ENCODE results near the gene TBCEL.
A peak's percentile ranks its signal among the peaks of the same experiment; 100 is the strongest.
"Not testable (repeated sequence)": the region's sequence is repeated elsewhere in the genome, so short reads cannot be mapped to it uniquely, and the experiment has no call there.

The TBCEL gene

DNA sequence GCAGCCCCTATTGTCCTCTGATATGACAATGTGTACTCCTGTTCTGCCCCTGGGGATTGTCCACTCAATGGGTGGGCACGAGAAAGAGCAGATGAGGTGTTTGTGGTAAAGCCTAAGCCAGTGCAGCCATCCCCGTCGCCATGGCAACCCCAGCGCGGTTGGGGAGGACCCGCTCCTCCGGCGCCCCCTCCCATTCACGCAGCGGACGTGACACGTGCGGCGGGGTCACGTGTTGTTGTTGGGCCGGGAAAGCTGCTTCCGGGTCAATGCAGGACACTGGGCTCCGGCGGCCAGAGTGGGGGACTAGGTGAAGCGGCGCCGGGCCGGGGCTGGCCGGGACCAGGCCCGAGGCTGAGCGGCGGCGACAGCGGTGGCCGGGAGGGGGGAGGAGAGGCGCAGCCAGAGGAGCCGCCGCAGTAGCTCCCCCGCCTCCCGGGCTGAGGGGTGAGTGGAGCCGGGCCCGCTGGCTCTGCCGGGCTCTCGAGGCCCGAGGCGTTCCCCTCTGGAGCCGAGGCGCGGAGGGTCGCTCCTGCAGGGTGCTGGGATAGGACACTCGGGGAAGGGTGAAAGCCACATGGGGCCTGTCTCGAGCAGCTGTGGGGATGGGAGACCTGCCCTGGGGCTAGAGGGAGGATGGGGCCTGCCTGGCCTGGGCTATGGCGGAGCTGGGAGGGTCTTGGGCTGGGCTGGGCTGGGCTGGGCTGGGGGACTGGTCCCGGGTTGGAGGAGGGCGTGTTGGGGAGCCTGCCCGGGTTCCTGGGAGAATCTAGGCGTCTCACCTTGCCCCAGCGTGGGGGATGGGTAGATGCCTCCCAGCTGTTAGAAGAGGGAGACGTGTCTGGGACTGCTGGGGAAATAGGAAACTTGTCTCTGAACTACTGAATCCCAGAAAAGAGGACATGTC, at the start of gene TBCEL:
TSS of gene TBCEL (plus strand) at position 255 of the 904 bp plus-strand sequence. CDS start 21,589 bp downstream, outside the sequence.
- peak; percentile 90 for DNase-seq

- no peak for DNase-seq
These were observed 49.4 kb upstream of the TBCEL start for GRCh38 chr11:120974466-120974865.

DNA sequence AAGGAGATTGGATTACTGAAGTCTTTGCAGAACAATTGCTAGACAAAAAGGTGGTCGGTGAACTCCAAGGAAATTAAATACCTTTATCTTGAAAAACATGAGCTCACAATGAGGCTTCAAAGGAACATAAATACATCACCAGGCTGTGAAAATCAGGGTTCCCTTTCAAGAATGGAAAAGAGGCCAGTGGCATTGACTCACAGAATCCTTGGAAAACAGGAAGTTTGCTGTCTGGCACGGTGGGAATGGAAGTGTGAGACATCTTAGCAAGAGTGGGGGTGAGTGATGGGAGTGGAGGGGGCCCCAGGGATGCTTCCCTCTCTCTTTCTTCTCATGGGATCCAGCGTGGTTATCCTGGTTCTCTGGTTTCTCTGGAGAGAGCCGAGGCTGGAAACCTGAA, 48.9 kb upstream of the TBCEL start:
- no peak for DNase-seq

- no peak for DNase-seq
These were observed 46.4 kb upstream of the TBCEL start for GRCh38 chr11:120977266-120978137.

DNA sequence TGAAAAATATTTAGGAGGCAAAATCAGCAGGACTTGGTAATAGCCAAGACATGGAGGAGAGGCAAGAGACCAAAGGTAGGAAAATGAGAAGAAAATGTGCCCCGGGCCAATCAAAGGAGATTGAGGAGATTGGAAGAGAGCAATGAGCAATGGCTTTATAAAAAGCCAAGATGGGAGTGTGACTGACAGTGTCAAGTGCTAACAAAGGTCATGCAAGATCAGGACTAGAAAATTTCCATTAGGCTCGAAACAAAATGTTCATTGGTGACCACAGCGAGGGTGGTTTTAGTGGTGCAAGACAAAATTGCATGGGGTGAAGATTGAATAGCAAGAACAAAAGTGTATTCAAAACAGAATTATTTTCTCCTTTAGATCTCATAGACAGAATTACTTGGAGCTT, 45.2 kb upstream of the TBCEL start:
- DNase-seq: no peak

DNA sequence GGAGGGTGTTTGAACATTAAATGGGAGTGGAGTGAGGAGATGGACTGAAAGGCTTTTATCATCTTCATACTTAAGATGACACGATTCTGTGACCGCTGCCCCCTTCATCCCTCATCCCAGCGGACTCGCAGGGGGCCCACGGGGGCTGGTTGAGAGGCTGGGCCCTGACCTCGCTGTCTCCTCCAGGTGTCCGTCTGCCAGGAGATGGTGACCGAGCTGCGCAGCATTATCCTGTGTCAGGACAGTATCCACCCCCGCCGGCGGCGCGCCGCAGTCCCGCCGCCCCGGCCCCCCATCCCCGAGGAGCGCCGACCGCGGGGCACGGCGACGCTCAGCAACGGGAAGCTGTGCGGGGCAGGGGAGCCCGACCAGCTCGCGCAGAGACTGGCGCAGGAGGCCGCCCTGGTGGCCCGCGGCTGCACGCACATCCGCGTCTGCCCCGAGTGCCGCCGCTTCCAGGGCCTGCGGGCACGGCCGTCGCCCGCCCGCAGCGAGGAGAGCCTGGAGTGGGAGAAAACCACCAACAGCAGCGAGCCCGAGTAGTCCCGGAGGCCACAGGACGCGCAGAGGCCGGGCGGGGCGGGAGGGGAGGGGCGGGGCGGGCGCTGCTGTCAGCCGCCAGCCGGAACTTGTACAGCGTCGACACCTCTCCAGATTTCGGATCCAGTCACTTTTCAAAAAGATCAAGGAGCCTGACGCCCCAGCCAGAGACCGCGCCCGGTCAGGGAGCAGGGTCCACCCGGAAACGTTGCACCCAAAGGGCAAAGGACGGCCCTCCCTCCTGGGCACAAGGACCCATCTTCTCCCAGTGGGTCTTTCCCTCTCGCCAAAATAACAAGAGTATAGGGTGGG, 38.0 kb upstream of the TBCEL start:
- peak; percentile 57 for DNase-seq

- DNase-seq: no peak
These were observed 35.3 kb upstream of the TBCEL start for GRCh38 chr11:120988603-120989002.

GRCh38 chr11:120991830-120992686, 31.8 kb upstream of the TBCEL start:
- DNase-seq: no peak

DNA sequence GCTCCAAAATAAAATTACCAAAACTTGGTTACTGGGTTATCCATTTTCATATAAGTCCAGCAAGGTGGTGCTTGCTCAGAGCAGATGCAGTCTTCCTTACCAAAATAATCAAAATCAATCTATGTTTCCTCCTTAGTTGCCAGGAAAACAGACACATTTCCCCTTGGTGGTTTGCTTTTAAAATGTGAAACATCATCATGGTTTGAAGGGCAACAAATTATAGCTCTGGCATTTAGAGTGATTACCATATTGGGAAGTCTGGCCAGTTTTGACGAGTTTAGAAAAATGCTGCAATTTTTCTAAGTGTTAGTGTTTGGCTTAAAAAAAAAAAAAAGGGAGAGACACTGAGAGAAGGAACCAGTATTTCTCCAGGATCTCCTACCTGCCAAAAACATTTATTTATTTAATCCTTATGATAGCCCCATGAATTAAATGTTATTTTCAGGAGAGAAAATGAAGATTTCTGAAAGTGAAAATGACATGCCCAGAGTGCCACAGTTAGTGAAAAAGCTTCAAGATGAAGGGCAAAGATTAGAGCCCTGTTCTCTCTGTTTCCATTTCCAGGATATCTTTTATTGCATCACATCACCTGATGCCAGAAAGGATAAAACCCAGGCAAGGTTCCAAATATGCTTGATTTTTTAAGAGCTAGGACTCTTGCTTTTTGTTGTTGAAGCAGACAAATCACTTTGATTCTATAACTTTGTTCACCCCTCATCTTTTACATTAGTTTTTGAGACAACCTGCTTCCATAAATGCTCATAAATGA, 29.6 kb upstream of the TBCEL start:
- no peak for DNase-seq

GRCh38 chr11:120995184-120995583, 28.7 kb upstream of the TBCEL start:
- no peak for DNase-seq

DNA sequence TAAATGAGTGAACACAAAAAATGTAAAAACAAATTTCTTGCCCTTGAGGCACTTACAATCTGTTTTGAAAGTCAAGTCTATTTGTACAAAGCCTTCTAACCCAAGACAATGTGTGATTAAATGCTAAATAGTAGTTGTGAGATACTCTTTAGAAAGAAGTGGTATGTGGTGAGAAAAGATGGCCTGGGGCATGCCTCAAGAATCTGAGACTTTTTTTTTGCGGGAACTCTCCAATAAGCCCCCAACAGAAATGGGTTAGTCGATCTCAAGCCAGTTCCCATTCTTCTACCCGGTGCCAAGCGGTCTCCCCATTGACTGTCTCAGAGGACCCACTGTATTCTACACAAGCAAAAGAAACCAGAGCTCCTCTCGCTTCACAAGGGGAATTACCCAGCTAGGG, 26.9 kb upstream of the TBCEL start:
- no peak for DNase-seq

- DNase-seq: no peak
These were observed 25.3 kb upstream of the TBCEL start for GRCh38 chr11:120998581-120998980.

- DNase-seq: no peak
These were observed 19.6 kb upstream of the TBCEL start for GRCh38 chr11:121004206-121004840.

GRCh38 chr11:121006922-121007321, 17.0 kb upstream of the TBCEL start:
- DNase-seq: no peak

DNA sequence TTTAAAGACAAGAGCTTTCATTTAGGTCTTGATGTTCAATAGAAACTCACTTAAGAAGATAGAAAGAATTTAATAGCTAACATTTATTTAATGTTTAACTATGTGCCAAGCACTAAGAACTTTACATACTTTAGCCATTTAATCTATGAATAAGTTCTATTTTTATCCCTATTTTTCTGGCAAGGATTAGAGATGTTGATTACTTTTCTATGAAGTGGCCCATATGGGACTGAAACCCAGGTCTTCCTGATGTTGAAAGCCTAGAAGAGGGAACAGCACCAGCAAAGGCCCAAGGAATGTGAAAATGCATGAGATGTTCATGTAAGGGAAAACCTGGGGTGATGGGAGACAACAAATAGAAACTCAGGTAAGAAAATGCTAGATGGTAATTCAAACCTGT, 15.4 kb upstream of the TBCEL start:
- no peak for DNase-seq

DNA sequence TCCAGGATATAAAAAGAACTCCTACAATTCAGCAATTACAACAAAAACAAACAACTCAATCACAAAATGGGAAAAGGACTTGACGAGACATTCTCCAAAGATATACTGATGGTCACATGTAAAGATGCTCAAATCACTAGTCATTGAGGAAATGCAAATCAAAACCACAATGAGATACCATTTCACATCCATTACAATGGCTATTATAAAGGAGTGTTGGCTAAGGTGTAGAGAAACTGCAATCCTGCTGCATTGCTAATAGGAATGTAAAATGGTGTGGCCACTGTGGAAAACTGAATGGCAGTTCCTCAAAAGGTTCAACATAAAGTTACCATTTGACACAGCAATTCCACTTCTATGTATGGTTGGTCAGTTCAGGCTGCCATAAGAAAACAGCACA, 11.8 kb upstream of the TBCEL start:
- DNase-seq: no peak

GRCh38 chr11:121018746-121019145, 5.2 kb upstream of the TBCEL start:
- no peak for DNase-seq

DNA sequence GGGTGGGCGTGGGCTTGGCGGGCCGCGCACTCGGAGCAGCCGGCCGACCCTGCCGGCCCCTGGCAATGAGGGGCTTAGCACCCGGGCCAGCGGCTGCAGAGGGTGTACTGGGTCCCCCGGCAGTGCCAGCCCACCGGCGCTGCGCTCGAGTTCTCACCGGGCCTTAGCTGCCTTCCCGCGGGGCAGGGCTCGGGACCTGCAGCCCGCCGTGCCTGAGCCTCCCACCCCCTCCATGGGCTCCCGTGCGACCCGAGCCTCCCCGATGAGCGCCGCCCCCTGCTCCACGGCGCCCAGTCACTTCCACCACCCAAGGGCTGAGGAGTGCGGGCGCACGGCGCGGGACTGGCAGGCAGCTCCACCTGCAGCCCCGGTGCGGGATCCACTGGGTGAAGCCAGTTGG, 2.2 kb upstream of the TBCEL start:
- DNase-seq: not testable (repeated sequence)

GRCh38 chr11:121024989-121025388, 1.1 kb downstream of the TBCEL start:
- peak; percentile 71 for DNase-seq

GRCh38 chr11:121029153-121029552, 5.3 kb downstream of the TBCEL start:
- DNase-seq: no peak
